OCI-LY3 (cell line): Measurements from ENCODE around the gene PAX5.
A peak's percentile ranks its signal among the peaks of the same experiment; 100 is the strongest.

Experiments used
- H2AFZ ChIP-seq: fragments of 200-600, 300-600 bp; shearing (Covaris generic); 2 replicates; pipeline ENCODE4 v1.6.0; 2014; ENCODE audit warnings: antibody characterized with exemption, low read depth, low read length
- H3K27ac ChIP-seq: fragments of 200-600, 300-600 bp; sonication (generic); 2 replicates; pipeline ENCODE4 v1.5.1; 2014; ENCODE audit warnings: mild to moderate bottlenecking, low read length, moderate library complexity, mixed read lengths
- H3K27me3 ChIP-seq: fragments of 200-600, 300-600 bp; sonication (generic); 2 replicates; pipeline ENCODE4 v1.6.1; 2014; ENCODE audit warnings: low read depth, low read length, mixed read lengths
- H3K36me3 ChIP-seq: fragments of 200-600, 300-600 bp; sonication (generic); replicated peaks from 2 replicates; pipeline ENCODE3; 2014; ENCODE audit warnings: low read depth, low read length, mixed read lengths
- H3K4me1 ChIP-seq: fragments of 300-600, 200-600 bp; sonication (generic); 2 replicates; pipeline ENCODE4 v1.6.1; 2014; ENCODE audit warnings: low read length, mixed read lengths
- H3K4me2 ChIP-seq: fragments of 200-600, 300-600 bp; sonication (generic); 2 replicates; pipeline ENCODE4 v1.6.1; 2014; ENCODE audit warnings: low read length, mixed read lengths
- H3K4me3 ChIP-seq: fragments of 300-600, 200-600 bp; sonication (generic); 2 replicates; pipeline ENCODE4 v1.5.1; 2014; ENCODE audit warnings: antibody characterized with exemption, mild to moderate bottlenecking, low read length, moderate library complexity
- H3K79me2 ChIP-seq: fragments of 300-600, 200-600 bp; shearing (Covaris generic); 2 replicates; pipeline ENCODE4 v1.6.1; 2014; ENCODE audit warnings: mild to moderate bottlenecking, low read length, mixed read lengths
- H3K9ac ChIP-seq: fragments of 300-600, 200-600 bp; shearing (Covaris generic); 2 replicates; pipeline ENCODE4 v1.6.0; 2014; ENCODE audit warnings: mild to moderate bottlenecking, low read length, moderate library complexity
- H3K9me3 ChIP-seq: fragments of 200-600, 300-600 bp; shearing (Covaris generic); 2 replicates; pipeline ENCODE4 v1.6.1; 2014; ENCODE audit warnings: low read length, mixed read lengths; ENCODE audit not compliant: insufficient read depth
- H4K20me1 ChIP-seq: fragments of 200-600, 300-600 bp; sonication (generic); 2 replicates; pipeline ENCODE4 v1.6.1; 2016; ENCODE audit warnings: low read length, mixed read lengths; ENCODE audit not compliant: insufficient read depth
- CTCF ChIP-seq: fragments of 200-600, 300-600 bp; sonication (generic); IDR thresholded peaks from 2 replicates; pipeline ENCODE4 v1.5.1; 2014; ENCODE audit warnings: antibody characterized with exemption, low read length, low read depth
- EZH2phosphoT487 ChIP-seq: fragments of 200-600 bp; shearing (Covaris generic); IDR thresholded peaks from 2 replicates; pipeline ENCODE4 v1.6.1; 2018; ENCODE audit warnings: antibody characterized with exemption, mixed run types, low read depth

Gene PAX5

GRCh38 chr9:36798350-36799065, 235.6 kb downstream of the PAX5 start:
- Histone ChIP-seq H3K27ac (no peak overlapping the region), H3K27me3 (peaks cover 20% of the 10 kb centered on the region), H3K9ac (no peak overlapping the region), H3K4me3 (no peak overlapping the region), H2AFZ (no peak overlapping the region), H3K36me3 (no peaks in the 10 kb centered on the region), H3K4me2 (no peak overlapping the region), H3K9me3 (no peaks in the 10 kb centered on the region), H3K4me1 (no peaks in the 10 kb centered on the region), H4K20me1 (no peaks in the 10 kb centered on the region), H3K79me2 (no peaks in the 10 kb centered on the region)
- peak; percentile 64 for TF ChIP-seq CTCF
- TF ChIP-seq EZH2phosphoT487, result no peak

GRCh38 chr9:36797471-36798220, 236.4 kb downstream of the PAX5 start:
- Histone ChIP-seq H3K36me3 (no peaks in the 10 kb centered on the region), H3K4me1 (no peaks in the 10 kb centered on the region), H4K20me1 (no peaks in the 10 kb centered on the region), H3K9ac (no peak overlapping the region), H3K27ac (no peak overlapping the region), H3K4me2 (no peak overlapping the region), H2AFZ (no peak overlapping the region), H3K79me2 (no peaks in the 10 kb centered on the region), H3K4me3 (no peak overlapping the region), H3K9me3 (no peaks in the 10 kb centered on the region), H3K27me3 (0 out of 2 replicates have a peak, but pooled peaks cover 12% of the 10 kb centered on the region)
- TF ChIP-seq CTCF, result no peak
- no peak for TF ChIP-seq EZH2phosphoT487

DNA sequence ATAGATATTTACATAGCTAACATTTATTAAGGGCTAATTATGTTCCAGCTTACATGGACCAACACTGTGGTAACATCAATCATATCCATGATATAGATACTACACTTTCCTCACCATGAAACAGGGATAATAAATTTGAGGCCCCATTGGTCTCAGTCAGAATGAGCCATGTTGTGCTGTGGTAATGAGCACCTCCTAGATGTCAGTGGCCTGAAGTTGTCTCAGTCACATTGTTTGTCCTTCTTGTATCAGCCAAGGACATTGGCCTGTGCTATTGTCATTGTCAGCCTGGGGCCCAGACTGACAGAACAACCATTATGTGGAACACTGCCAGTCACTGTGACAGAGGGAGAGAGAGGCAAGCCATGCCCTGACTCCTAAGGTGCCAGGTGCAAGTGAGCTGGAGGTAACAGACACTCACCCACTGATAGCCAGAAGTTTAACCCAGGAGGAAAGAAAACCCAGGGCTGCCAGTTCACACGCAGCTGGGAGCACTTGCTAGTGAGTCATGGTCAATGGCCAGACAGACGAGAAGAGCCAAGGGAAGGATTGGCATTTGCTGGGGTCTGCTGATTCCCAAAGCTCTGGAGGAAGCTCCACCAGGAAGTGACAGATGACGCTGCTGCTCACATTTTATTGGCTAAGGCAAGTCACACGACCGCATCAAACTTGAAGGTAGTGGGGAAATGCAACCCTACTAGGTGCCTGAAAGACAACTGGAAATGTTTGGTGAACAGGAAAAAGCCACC, 237.2 kb downstream of the PAX5 start:
- TF ChIP-seq CTCF, result no peak
- TF ChIP-seq EZH2phosphoT487, result no peak
- Histone ChIP-seq H3K4me1 (no peaks in the 10 kb centered on the region), H3K27me3 (0 out of 2 replicates have a peak, but pooled peaks cover 5% of the 10 kb centered on the region), H4K20me1 (no peaks in the 10 kb centered on the region), H3K79me2 (no peaks in the 10 kb centered on the region), H3K4me2 (no peak overlapping the region), H3K9ac (no peak overlapping the region), H3K9me3 (no peaks in the 10 kb centered on the region), H3K27ac (no peak overlapping the region), H3K36me3 (no peaks in the 10 kb centered on the region), H3K4me3 (no peak overlapping the region), H2AFZ (no peak overlapping the region)

DNA sequence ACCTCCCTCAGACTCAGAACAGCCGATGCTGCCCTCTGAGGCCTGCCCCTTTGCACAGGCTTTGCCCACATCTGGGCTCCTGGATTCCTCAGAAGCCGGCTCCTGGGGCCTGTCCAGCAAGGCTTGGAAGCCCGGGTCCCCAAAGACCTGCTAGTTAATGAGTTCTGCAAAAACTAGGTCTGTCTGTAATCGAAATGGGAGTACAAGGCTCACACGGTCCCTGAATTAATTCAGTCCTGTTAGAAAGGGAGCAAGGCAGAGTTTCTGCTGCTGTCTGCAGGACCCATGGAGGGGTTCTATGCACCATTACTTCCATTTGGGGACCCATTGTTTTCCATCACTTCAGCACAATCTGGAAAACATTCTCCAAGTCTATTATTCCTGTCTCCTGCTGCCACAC, 239.6 kb downstream of the PAX5 start:
- Histone ChIP-seq H3K9me3 (no peaks in the 10 kb centered on the region), H3K4me2 (no peak overlapping the region), H3K27ac (no peak overlapping the region), H3K36me3 (no peaks in the 10 kb centered on the region), H3K4me3 (no peak overlapping the region), H3K9ac (no peak overlapping the region), H3K27me3 (no peaks in the 10 kb centered on the region), H4K20me1 (no peaks in the 10 kb centered on the region), H3K79me2 (no peaks in the 10 kb centered on the region), H2AFZ (no peak overlapping the region), H3K4me1 (no peaks in the 10 kb centered on the region)
- TF ChIP-seq CTCF (no peak), EZH2phosphoT487 (no peak)
